GM12878 (cell line): ENCODE data around the gene LY6G5C. TPM values are rescaled to one million over a fixed set of nuclear protein-coding genes. Genes with fewer than 3 reads are reported as not detected.

ENCODE experiments used
- ATAC-seq: fragments of 200-7000 bp; cut with Tn5 transposase; 3 replicates; pipeline ENCODE4 v1.9.1; 2020; ENCODE audit warnings: mild to moderate bottlenecking, moderate library complexity
- BruUV-seq: library from RNA; stranded (reverse); fragments of 400-500 nt; replicated peaks from 2 replicates; lab custom pipeline; 2021; lab: Mats Ljungman, UMichigan
- CTCF ChIA-PET: fragments of 300-600 bp; sonication (Branson Sonifier 250); formaldehyde crosslinking; extraction: SDS; loops from one replicate; lab custom pipeline; 2021; ENCODE audit warnings: inconsistent platforms; lab: Yijun Ruan, JAX
- POLR2A ChIA-PET: fragments of 350-600 bp; formaldehyde crosslinking; extraction: SDS; loops from one replicate; lab custom pipeline; 2021; ENCODE audit warnings: inconsistent platforms; lab: Charles Lee
- RAD21 ChIA-PET: fragments of 300-600 bp; sonication (Branson Sonifier 250); formaldehyde crosslinking; loops from one replicate; lab custom pipeline; 2023; ENCODE audit warnings: antibody characterized with exemption; ENCODE audit not compliant: unreplicated experiment; lab: Charles Lee
- SMC1A ChIA-PET: fragments of 300-600 bp; sonication (Branson Sonifier 250); formaldehyde crosslinking; loops from one replicate; lab custom pipeline; 2023; ENCODE audit not compliant: unreplicated experiment, uncharacterized antibody; lab: Charles Lee
- DNase-seq: peaks from one replicate; pipeline ENCODE4 v3.0.0-alpha.2; 2011; ENCODE audit warnings: low read depth, low spot score
- FAIRE-seq: peaks from 3 replicates; lab custom pipeline; 2011; peaks lifted over from hg19 to GRCh38; lab: Jason Lieb, UNC
- H2AFZ ChIP-seq: 2 replicates; pipeline ENCODE4 v1.6.0; 2011; ENCODE audit warnings: low read depth, low read length, control low read depth; ENCODE audit not compliant: control insufficient read depth
- H3K27ac ChIP-seq: 2 replicates; pipeline ENCODE4 v1.5.1; 2011; ENCODE audit warnings: control low read depth; ENCODE audit not compliant: control insufficient read depth, insufficient read depth
- H3K27me3 ChIP-seq, 2 experiments: replicated peaks in 1 of 2; 2 replicates each; pipeline versions ENCODE4 v1.6.0 to v1.6.1; 2011; ENCODE audit warnings: low read length in 1 of 2; ENCODE audit not compliant: control insufficient read depth in 2 of 2, insufficient read depth in 2 of 2
- H3K36me3 ChIP-seq, 2 experiments: 2 replicates each; pipeline ENCODE4 v1.5.1; 2011; ENCODE audit warnings: low read length in 1 of 2; ENCODE audit not compliant: control insufficient read depth in 2 of 2, insufficient read depth in 2 of 2
- H3K4me1 ChIP-seq: 2 replicates; pipeline ENCODE4 v1.6.1; 2011; ENCODE audit warnings: mild to moderate bottlenecking, low read length, moderate library complexity, mixed read lengths; ENCODE audit not compliant: control insufficient read depth, insufficient read depth
- H3K4me2 ChIP-seq: 2 replicates; pipeline ENCODE4 v1.6.0; 2011; ENCODE audit warnings: control low read depth; ENCODE audit not compliant: control insufficient read depth, insufficient read depth
- H3K4me3 ChIP-seq: fragments of 200-600 bp; sonication (generic); 2 replicates; pipeline ENCODE4 v1.5.1; 2016
- H3K79me2 ChIP-seq: 2 replicates; pipeline ENCODE4 v1.6.0; 2011; ENCODE audit warnings: low read length; ENCODE audit not compliant: control insufficient read depth, insufficient read depth
- H3K9ac ChIP-seq: 2 replicates; pipeline ENCODE4 v1.8.0; 2011; ENCODE audit warnings: low read length, control low read depth, mixed read lengths; ENCODE audit not compliant: control insufficient read depth, insufficient read depth
- H3K9me3 ChIP-seq: replicated peaks from 3 replicates; pipeline ENCODE4 v1.5.1; 2011; ENCODE audit warnings: mild to moderate bottlenecking, low read length; ENCODE audit not compliant: control insufficient read depth, insufficient read depth
- H4K20me1 ChIP-seq: 2 replicates; pipeline ENCODE4 v1.6.0; 2011; ENCODE audit not compliant: control insufficient read depth, insufficient read depth
- BACH1 ChIP-seq: fragments of 450-650 bp; IDR thresholded peaks from 2 replicates; pipeline ENCODE4 v1.6.1; 2017; ENCODE audit warnings: mild to moderate bottlenecking, borderline replicate concordance
- NBN ChIP-seq: fragments of 450-650 bp; IDR thresholded peaks from 2 replicates; pipeline ENCODE4 v1.6.1; 2016
- NFYA ChIP-seq: IDR thresholded peaks from 2 replicates; pipeline ENCODE4 v1.6.1; 2011; ENCODE audit warnings: low read depth, mild to moderate bottlenecking, low read length, improper control_type of control experiment, borderline replicate concordance
- POLR2A ChIP-seq: IDR thresholded peaks from 2 replicates; pipeline ENCODE4 v1.6.1; 2011; ENCODE audit warnings: low read depth, mild to moderate bottlenecking, low read length
- RAD21 ChIP-seq: IDR thresholded peaks from 2 replicates; pipeline ENCODE4 v1.6.1; 2011; ENCODE audit warnings: mild to moderate bottlenecking, low read depth, low read length, moderate library complexity; ENCODE audit not compliant: insufficient read depth
- ZZZ3 ChIP-seq: IDR thresholded peaks from 2 replicates; pipeline ENCODE4 v1.6.1; 2011; ENCODE audit warnings: low read depth; ENCODE audit not compliant: control insufficient read depth, insufficient read length
- WGBS: methylation state at CpG from one replicate; pipeline ENCODE4 v1.1.6; 2016; ENCODE audit warnings: low lambda C conversion rate; ENCODE audit not compliant: insufficient replicate concordance, insufficient coverage; ENCODE audit errors: missing lambda C conversion rate; 5-methylcytosine and 5-hydroxymethylcytosine counted together
- in situ Hi-C: fragments of 300-500 bp; cut with MboI; formaldehyde crosslinking; loops from 9 replicates; pipeline ENCODE4 v1.14.3; 2018; ENCODE audit warnings: mixed read lengths
- intact Hi-C: fragments of 100-400 bp; cut with micrococcal nuclease; formaldehyde crosslinking; loops from one replicate; pipeline ENCODE4 v1.14.2; 2022; ENCODE audit not compliant: unreplicated experiment
- polyA plus RNA-seq, 11 experiments: library from polyadenylated mRNA; depleted of rRNA in 4 of 11; unstranded in 6 of 11; stranded (reverse) in 5 of 11; fragments of >200 nt; fragmentation: Nextera tagmentation in 4 of 11; fragmentation: Illumina TruSeq in 1 of 11; extraction: Ambion mirVana in 4 of 11; extraction: Trizol in 1 of 11; gene quantifications; 1 replicate in 1 of 11; 2 replicates in 10 of 11; pipeline versions ENCODE4 v1.2.1 to v1.2.3, GENCODE V29; 2011 to 2016; ENCODE audit warnings: inconsistent platforms in 2 of 11, missing spikeins in 2 of 11, low read depth in 1 of 11
- total RNA-seq, 4 experiments: library from RNA; depleted of rRNA in 3 of 4; stranded (reverse); fragments of >200 nt in 3 of 4; fragmentation: Illumina TruSeq in 1 of 4; extraction: Trizol in 1 of 4; gene quantifications; 2 replicates each; pipeline versions ENCODE4 v1.2.1 to v1.2.3, GENCODE V29; 2013 to 2021
- TF ChIP-seq, protein P1 (sequence below): IDR thresholded peaks from 2 replicates; pipeline ENCODE4 v1.6.1; 2012; ENCODE audit warnings: low read length, inconsistent platforms

Gene LY6G5C
- total and polyA plus RNA-seq, 10 of the 15 experiments (the other 5 are each of a cell fraction or from before 2014, with no cell fraction given) = 0.76 to 6.1 (median 1.7) TPM

DNA sequence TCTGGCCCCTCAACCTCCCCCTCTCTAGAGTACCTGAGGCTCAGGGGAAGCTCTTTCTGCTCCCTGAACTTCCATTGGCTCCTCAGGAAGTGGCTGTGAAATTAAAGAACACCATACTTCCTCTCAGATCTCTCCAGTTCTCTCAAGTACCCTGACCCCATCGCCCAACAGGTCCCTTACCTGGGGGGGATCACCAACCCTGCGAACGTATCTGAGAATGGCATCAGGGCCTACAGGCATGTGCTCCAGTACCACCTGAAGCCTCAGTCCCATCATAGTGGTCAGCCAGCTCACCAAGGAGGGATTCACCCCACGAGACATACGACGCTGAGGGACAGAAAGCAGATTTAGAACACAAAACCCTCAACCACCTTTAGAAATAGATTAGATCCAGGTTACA, 40.3 kb downstream of the LY6G5C start:
- Histone ChIP-seq H3K79me2 (no peaks in the 10 kb centered on the region), H3K9ac (no peak overlapping the region), H3K9me3 (no peaks in the 10 kb centered on the region), H2AFZ (no peak overlapping the region), H3K4me1 (no peaks in the 10 kb centered on the region), H4K20me1 (no peaks in the 10 kb centered on the region), H3K27me3 (no peaks in the 10 kb centered on the region), H3K4me3 (no peak overlapping the region), H3K4me2 (no peak overlapping the region), H3K27ac (no peak overlapping the region), H3K36me3 (peaks cover 43 to 53% of the 10 kb centered on the region in 2 experiments)
- intact Hi-C loops (no loop called here), in situ Hi-C loops (no loop called here)
- no peak for ATAC-seq
- no peak for FAIRE-seq
- no peak for DNase-seq
- CTCF ChIA-PET = no interaction called here
- TF ChIP-seq RAD21 (no peak), NBN (no peak), ZZZ3 (no peak), BACH1 (no peak), NFYA (no peak)
- SMC1A ChIA-PET = interaction anchor here (1.0 to 1.5 kb wide), 3 partner anchors 12 to 92 kb away, joined by 3 to 4 read pairs (median 4); no protein-coding TSS in a partner anchor
- POLR2A ChIA-PET = interaction anchor here (0.6 kb wide), 1 partner anchor 38 kb away, joined by 3 read pairs; no protein-coding TSS in a partner anchor
- RAD21 ChIA-PET = no interaction called here
- no TSS peak for BruUV-seq
- WGBS = 98% methylated on average over 6 of the region's 6 CpGs

DNA sequence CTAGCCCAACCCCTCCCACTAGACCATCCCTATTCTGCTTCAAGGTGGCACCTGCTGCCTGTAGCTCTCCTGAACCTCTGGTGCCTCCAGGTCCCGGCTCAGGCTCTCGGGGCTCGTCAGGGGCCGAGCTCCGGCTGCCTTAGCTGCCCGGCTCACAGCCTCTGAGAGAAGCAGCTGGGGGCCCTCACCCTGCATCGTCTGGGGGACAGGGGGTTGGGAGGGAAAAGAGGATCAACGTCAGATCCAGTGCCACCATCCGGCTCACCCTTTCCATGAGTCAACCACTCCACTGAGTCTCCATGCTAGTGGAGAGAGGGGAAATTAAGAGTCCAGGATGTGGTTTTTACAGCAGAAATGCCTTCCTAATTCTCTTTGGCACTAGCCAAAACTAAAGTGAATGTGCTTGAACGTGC, 41.4 kb downstream of the LY6G5C start:
- intact Hi-C loops = no loop called here
- Histone ChIP-seq H3K4me1 (no peaks in the 10 kb centered on the region), H4K20me1 (no peaks in the 10 kb centered on the region), H3K4me3 (no peak overlapping the region), H3K4me2 (no peak overlapping the region)
- ChIA-PET CTCF (interaction anchor here (0.7 kb wide), 1 partner anchor 24 kb away, joined by 3 read pairs; no protein-coding TSS in a partner anchor), RAD21 (no interaction called here)
- WGBS = 80% methylated on average over 2 of the region's 10 CpGs
- no peak for DNase-seq
- FAIRE-seq = no peak
- peak; percentile 75 for TF ChIP-seq POLR2A
- TF ChIP-seq, protein P1, sequence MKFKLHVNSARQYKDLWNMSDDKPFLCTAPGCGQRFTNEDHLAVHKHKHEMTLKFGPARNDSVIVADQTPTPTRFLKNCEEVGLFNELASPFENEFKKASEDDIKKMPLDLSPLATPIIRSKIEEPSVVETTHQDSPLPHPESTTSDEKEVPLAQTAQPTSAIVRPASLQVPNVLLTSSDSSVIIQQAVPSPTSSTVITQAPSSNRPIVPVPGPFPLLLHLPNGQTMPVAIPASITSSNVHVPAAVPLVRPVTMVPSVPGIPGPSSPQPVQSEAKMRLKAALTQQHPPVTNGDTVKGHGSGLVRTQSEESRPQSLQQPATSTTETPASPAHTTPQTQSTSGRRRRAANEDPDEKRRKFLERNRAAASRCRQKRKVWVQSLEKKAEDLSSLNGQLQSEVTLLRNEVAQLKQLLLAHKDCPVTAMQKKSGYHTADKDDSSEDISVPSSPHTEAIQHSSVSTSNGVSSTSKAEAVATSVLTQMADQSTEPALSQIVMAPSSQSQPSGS = no peak
- TF ChIP-seq, all 136 proteins: peak for 1
- Histone ChIP-seq H3K27ac (no peak overlapping the region), H3K9me3 (no peaks in the 10 kb centered on the region), H2AFZ (no peak overlapping the region), H3K36me3 (peaks cover 49 to 55% of the 10 kb centered on the region in 2 experiments), H3K79me2 (no peaks in the 10 kb centered on the region), H3K9ac (no peak overlapping the region), H3K27me3 (no peaks in the 10 kb centered on the region)
- in situ Hi-C loops = no loop called here
- no peak; the same call in 1 of the 3 replicates for ATAC-seq
- no TSS peak for BruUV-seq
- ChIA-PET SMC1A (interaction anchor here (1.0 to 1.2 kb wide), 3 partner anchors 13 to 83 kb away, joined by 3 read pairs; no protein-coding TSS in a partner anchor), POLR2A (interaction anchor here (0.5 to 1.2 kb wide), 4 partner anchors 10 to 1195 kb away, joined by 3 to 5 read pairs (median 4); no protein-coding TSS in a partner anchor)
